A549 treated with CORT108297 at 1 μM for 4 hours (cell line): ENCODE results near the gene TRABD2A. TPM values are rescaled to one million over a fixed set of nuclear protein-coding genes. Genes with fewer than 3 reads are reported as not detected.

Experiments used
- total RNA-seq: library from RNA; stranded (reverse); fragments of 200-300 nt; extraction: Qiagen RNA extraction; gene quantifications from 5 replicates; pipeline ENCODE4 v1.2.3, GENCODE V29; 2022

The TRABD2A gene
- 8.2 to 11.5 TPM (median 9.9 TPM) in 5 replicates for total RNA-seq

GRCh38 chr2:84880645-84881521, at the start of gene TRABD2A:
Gene TRABD2A, minus strand, starts transcription at chr2:84881084. Its CDS starts 45 bp downstream, at chr2:84881039.

DNA sequence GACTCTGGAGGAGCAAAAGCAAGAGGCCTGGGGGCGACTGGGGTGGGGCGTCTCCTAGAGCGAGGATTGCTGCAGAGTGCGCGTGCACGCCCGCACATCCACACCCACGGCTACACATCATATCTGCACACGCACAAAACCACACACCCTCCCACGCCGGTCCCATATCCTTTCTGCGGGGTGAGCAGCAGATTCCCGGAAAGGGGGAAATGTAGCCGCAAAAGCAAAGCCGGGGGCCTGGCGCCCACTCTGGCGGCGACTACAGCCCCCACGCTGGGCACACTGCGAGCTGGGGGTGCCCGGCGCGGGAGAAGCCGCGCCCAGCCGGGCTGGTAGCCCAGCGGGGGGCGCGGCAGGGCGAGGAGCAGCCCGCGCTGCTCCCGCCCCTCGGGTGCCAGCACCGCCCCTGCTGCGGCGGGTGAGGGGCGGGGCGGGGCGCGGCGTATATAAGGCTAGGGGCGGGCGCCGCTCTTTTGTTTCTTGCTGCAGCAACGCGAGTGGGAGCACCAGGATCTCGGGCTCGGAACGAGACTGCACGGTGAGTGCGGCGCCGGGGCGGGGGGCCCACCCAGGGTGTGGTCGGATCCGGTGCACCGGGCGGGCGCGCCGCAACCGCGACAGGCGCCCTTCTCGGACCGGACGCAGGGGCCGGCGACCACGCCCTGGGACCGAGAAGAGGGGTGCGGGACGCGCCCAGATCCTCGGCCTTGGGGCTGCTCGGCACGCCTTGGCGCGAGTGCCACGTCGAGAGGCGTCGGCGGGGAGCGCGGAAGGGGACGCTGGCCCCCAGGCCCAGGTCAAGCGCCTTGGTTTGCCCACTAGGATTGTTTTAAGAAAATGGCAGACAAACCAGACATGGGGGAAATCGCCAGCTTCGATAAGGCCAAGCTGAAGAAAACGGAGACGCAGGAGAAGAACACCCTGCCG, 24.6 kb upstream of the TRABD2A start, which contains the start of gene TMSB10:
Gene TMSB10 (plus strand): TSS at position 476 of the 927 bp plus-strand sequence.

Other genes with a start within 250 kb of the TRABD2A start
- gene TMSB10, start 24.6 kb upstream of the TRABD2A start, total RNA-seq = 7,983 to 8,915 TPM (median 8,638 TPM) in 5 replicates
- gene KCMF1, start 90.1 kb upstream of the TRABD2A start, total RNA-seq = 87.2 to 97.4 TPM (median 95.0 TPM) in 5 replicates